GM13976 (cell line): Measurements from ENCODE around the gene CPLX4.

Experiments
- DNase-seq: peaks from one replicate; pipeline ENCODE4 v3.0.0; 2012; ENCODE audit warnings: low spot score
- CTCF ChIP-seq: IDR thresholded peaks from 2 replicates; pipeline ENCODE4 v1.5.1; 2012; ENCODE audit warnings: borderline replicate concordance, mild to moderate bottlenecking; ENCODE audit not compliant: insufficient read depth; ENCODE audit errors: extremely low read depth, missing control alignments, control extremely low read depth
- in situ Hi-C: fragments of 300-500 bp; cut with MboI; formaldehyde crosslinking; loops from one replicate; pipeline ENCODE4 v1.12.0; 2022; ENCODE audit warnings: low sequenced_read_pairs, mixed read lengths, inconsistent platforms; ENCODE audit not compliant: unreplicated experiment

CPLX4 gene

GRCh38 chr18:59340817-59341216, 22.4 kb upstream of the CPLX4 start:
- TF ChIP-seq CTCF, result no peak
- no peak for DNase-seq
- in situ Hi-C loops, result no loop called here

- TF ChIP-seq CTCF, result no peak
- DNase-seq, result no peak
- in situ Hi-C loops, result no loop called here
Measured at GRCh38 chr18:59340312-59340711, 21.9 kb upstream of the CPLX4 start.

- DNase-seq, result no peak
- no peak for TF ChIP-seq CTCF
- in situ Hi-C loops, result no loop called here
Measured at GRCh38 chr18:59332986-59333385, 14.5 kb upstream of the CPLX4 start.

- DNase-seq, result no peak
- in situ Hi-C loops, result no loop called here
- no peak for TF ChIP-seq CTCF
Measured at GRCh38 chr18:59328683-59329082, 10.2 kb upstream of the CPLX4 start.

- in situ Hi-C loops, result no loop called here
- no peak for DNase-seq
- no peak for TF ChIP-seq CTCF
Measured at GRCh38 chr18:59325965-59326364, 7.5 kb upstream of the CPLX4 start.

GRCh38 chr18:59324623-59324971, 6.1 kb upstream of the CPLX4 start:
- in situ Hi-C loops, result no loop called here
- TF ChIP-seq CTCF, result no peak
- DNase-seq, result no peak
